Calu3 (cell line): ENCODE measurements around the gene CD47. TPM values are rescaled to one million over a fixed set of nuclear protein-coding genes. Genes with fewer than 3 reads are reported as not detected.

Experiments
- BruUV-seq: library from RNA; stranded (reverse); fragments of 400-500 nt; replicated peaks from 2 replicates; lab custom pipeline; 2021; lab: Mats Ljungman, UMichigan
- CTCF ChIA-PET: fragments of 300-600 bp; sonication (Branson Sonifier 250); formaldehyde crosslinking; loops from one replicate; lab custom pipeline; 2022; ENCODE audit warnings: antibody characterized with exemption; lab: Charles Lee
- DNase-seq: peaks from one replicate; pipeline ENCODE4 v3.0.0; 2022
- H3K27ac Mint-ChIP-seq: one replicate; pipeline ENCODE4 v1.8.0; 2022; ENCODE audit warnings: mixed read lengths; ENCODE audit not compliant: unreplicated experiment
- H3K27me3 Mint-ChIP-seq: one replicate; pipeline ENCODE4 v1.8.0; 2022; ENCODE audit warnings: mixed read lengths; ENCODE audit not compliant: unreplicated experiment
- H3K36me3 Mint-ChIP-seq: one replicate; pipeline ENCODE4 v1.8.0; 2022; ENCODE audit warnings: mild to moderate bottlenecking, moderate library complexity, mixed read lengths; ENCODE audit not compliant: insufficient read depth, unreplicated experiment
- H3K4me1 Mint-ChIP-seq: one replicate; pipeline ENCODE4 v1.8.0; 2022; ENCODE audit warnings: mild to moderate bottlenecking, low read depth, mixed read lengths; ENCODE audit not compliant: unreplicated experiment
- H3K4me3 Mint-ChIP-seq: one replicate; pipeline ENCODE4 v1.8.0; 2022; ENCODE audit warnings: mild to moderate bottlenecking, low read depth, moderate library complexity, mixed read lengths; ENCODE audit not compliant: unreplicated experiment
- H3K9me3 Mint-ChIP-seq: one replicate; pipeline ENCODE4 v1.8.0; 2022; ENCODE audit warnings: low read depth, mixed read lengths; ENCODE audit not compliant: unreplicated experiment
- CTCF ChIP-seq: fragments of 200-600 bp; IDR thresholded peaks from one replicate; pipeline ENCODE4 v1.8.0; 2022; ENCODE audit warnings: antibody characterized with exemption; ENCODE audit not compliant: unreplicated experiment
- intact Hi-C: fragments of 100-400 bp; cut with micrococcal nuclease; formaldehyde crosslinking; loops from one replicate; pipeline ENCODE4 v1.10.0; 2022; ENCODE audit not compliant: unreplicated experiment
- total RNA-seq: library from RNA; stranded (reverse); gene quantifications from 2 replicates; pipeline ENCODE4 v1.2.3, GENCODE V29; 2022

CD47 gene
- total RNA-seq, 1 experiment from 2014 or later = 174 TPM

- CTCF ChIA-PET = no interaction called here
- Mint-ChIP-seq H3K27ac (no peak overlapping the region), H3K36me3 (no peaks in the 10 kb centered on the region)
These were observed 11.7 kb upstream of the CD47 start for GRCh38 chr3:108102420-108103039.

GRCh38 chr3:108100906-108101660, 10.3 kb upstream of the CD47 start:
- CTCF ChIA-PET = interaction anchor here (1.2 kb wide), 1 partner anchor 32 kb away, joined by 7 read pairs; no protein-coding TSS in a partner anchor

More at GRCh38 chr3:108102420-108103039, 11.7 kb upstream of the CD47 start:
- Mint-ChIP-seq H3K4me3 (no peak overlapping the region), H3K27me3 (no peaks in the 10 kb centered on the region), H3K9me3 (peaks cover 2% of the 10 kb centered on the region), H3K4me1 (peaks cover 40% of the 10 kb centered on the region)
- no peak for TF ChIP-seq CTCF
- no TSS peak for BruUV-seq
- no peak for DNase-seq
- intact Hi-C loops = no loop called here

GRCh38 chr3:108099679-108100428, 9.0 kb upstream of the CD47 start:
- DNase-seq = no peak
- BruUV-seq = no TSS peak
- H3K4me3 Mint-ChIP-seq = no peak overlapping the region
- H3K27me3 Mint-ChIP-seq = no peaks in the 10 kb centered on the region
- no peaks in the 10 kb centered on the region for H3K36me3 Mint-ChIP-seq
- no peak for TF ChIP-seq CTCF
- H3K9me3 Mint-ChIP-seq = no peaks in the 10 kb centered on the region
- intact Hi-C loops = loop anchor here (5.0 kb wide), 1 partner anchor 32 kb away; no protein-coding TSS in a partner anchor
- CTCF ChIA-PET = no interaction called here
- peaks cover 57% of the 10 kb centered on the region for H3K4me1 Mint-ChIP-seq
- no peak overlapping the region for H3K27ac Mint-ChIP-seq

More at GRCh38 chr3:108100906-108101660, 10.3 kb upstream of the CD47 start:
- Mint-ChIP-seq H3K4me3 (no peak overlapping the region), H3K27ac (peak overlapping the region; percentile 24), H3K36me3 (no peaks in the 10 kb centered on the region), H3K27me3 (no peaks in the 10 kb centered on the region), H3K9me3 (peaks cover 2% of the 10 kb centered on the region), H3K4me1 (peaks cover 55% of the 10 kb centered on the region)
- BruUV-seq = no TSS peak
- peak; percentile 34 for DNase-seq
- TF ChIP-seq CTCF = no peak
- intact Hi-C loops = no loop called here

GRCh38 chr3:108099244-108099643, 8.4 kb upstream of the CD47 start:
- Mint-ChIP-seq H3K4me1 (peaks cover 51% of the 10 kb centered on the region), H3K27me3 (no peaks in the 10 kb centered on the region), H3K9me3 (no peaks in the 10 kb centered on the region), H3K4me3 (no peak overlapping the region), H3K27ac (no peak overlapping the region), H3K36me3 (no peaks in the 10 kb centered on the region)
- CTCF ChIA-PET = no interaction called here
- intact Hi-C loops = loop anchor here (5.0 kb wide), 1 partner anchor 33 kb away; no protein-coding TSS in a partner anchor
- TF ChIP-seq CTCF = no peak
- BruUV-seq = no TSS peak
- no peak for DNase-seq
